Upper lobe of left lung (tissue), 4 donors: ENCODE measurements around the gene CPTP.

Source experiments
- CTCF ChIP-seq, 6 experiments: fragments of 450-650 bp in 4 of 6; fragments of 200-600 bp in 2 of 6; sonication (generic) in 2 of 6; IDR thresholded peaks; one replicate each; pipeline ENCODE4 v1.5.1; 2016 to 2019; ENCODE audit warnings: antibody characterized with exemption in 6 of 6
- EP300 ChIP-seq, 4 donors: sonication (generic); formaldehyde crosslinking; IDR thresholded peaks; one replicate each; pipeline ENCODE4 v1.5.1; 2017; ENCODE audit warnings: antibody characterized with exemption in 4 of 4, control low read depth in 2 of 4
- POLR2A ChIP-seq, 4 donors: fragments of 450-650 bp; IDR thresholded peaks; one replicate each; pipeline ENCODE4 v1.5.1; 2016 to 2017; ENCODE audit warnings: antibody characterized with exemption in 4 of 4, mild to moderate bottlenecking in 2 of 4

- TF ChIP-seq CTCF (IDR thresholded peaks at IDR 0.05) (no peak), EP300 (IDR thresholded peaks at IDR 0.05) (no peak), POLR2A (IDR thresholded peaks at IDR 0.05) (no peak)
Observed at GRCh38 chr1:1345860-1346500, 21.4 kb downstream of the CPTP start.
